Heart left ventricle (tissue), 16 donors: ENCODE measurements around the gene SEL1L. TPM values are rescaled to one million over a fixed set of nuclear protein-coding genes. Genes with fewer than 3 reads are reported as not detected.
A peak's percentile ranks its signal among the peaks of the same experiment; 100 is the strongest.

ENCODE experiments used
- ATAC-seq, 4 donors: fragments of 200-7000 bp; cut with Tn5 transposase; one replicate each; pipeline ENCODE4 v1.9.1; 2020 to 2022; ENCODE audit warnings: moderate library complexity in 4 of 4, mild to moderate bottlenecking in 3 of 4, moderate number of reproducible peaks in 1 of 4
- DNase-seq, 5 donors: peaks; one replicate each; pipeline ENCODE4 v3.0.0-alpha.2; 2020
- H3K27ac ChIP-seq, 12 donors: fragments of 200-600 bp; sonication (generic) in 4 of 12; one replicate each; pipeline versions ENCODE4 v1.5.0 to v1.8.0; 2016 to 2022; ENCODE audit warnings: mild to moderate bottlenecking in 2 of 12
- H3K27me3 ChIP-seq, 9 donors: fragments of 200-600 bp; sonication (generic) in 2 of 9; one replicate each; pipeline versions ENCODE4 v1.5.1 to v1.8.0; 2016 to 2022; ENCODE audit warnings: mild to moderate bottlenecking in 3 of 9
- H3K36me3 ChIP-seq, 9 donors: fragments of 200-600 bp; sonication (generic) in 2 of 9; one replicate each; pipeline versions ENCODE4 v1.5.0 to v1.8.0; 2018 to 2022; ENCODE audit warnings: mild to moderate bottlenecking in 2 of 9
- H3K4me1 ChIP-seq, 12 donors: fragments of 200-600 bp; sonication (generic) in 4 of 12; one replicate each; pipeline versions ENCODE4 v1.5.0 to v1.8.0; 2016 to 2022; ENCODE audit warnings: mild to moderate bottlenecking in 3 of 12
- H3K4me3 ChIP-seq, 12 donors: fragments of 200-600 bp; sonication (generic) in 4 of 12; one replicate each; pipeline versions ENCODE4 v1.5.0 to v1.8.0; 2017 to 2022; ENCODE audit warnings: mild to moderate bottlenecking in 9 of 12, moderate library complexity in 4 of 12
- H3K9me3 ChIP-seq, 12 donors: fragments of 200-600 bp; sonication (generic) in 4 of 12; one replicate each; pipeline versions ENCODE4 v1.5.0 to v1.8.0; 2016 to 2022; ENCODE audit warnings: mild to moderate bottlenecking in 1 of 12
- POLR2A ChIP-seq, 2 donors: fragments of 450-650 bp; IDR thresholded peaks; one replicate each; pipeline ENCODE4 v1.6.1; 2017; ENCODE audit warnings: antibody characterized with exemption in 2 of 2, mild to moderate bottlenecking in 2 of 2, moderate library complexity in 2 of 2
- WGBS, 4 donors: extraction: QIAGEN DNeasy Blood & Tissue Kit in 2 of 4; methylation state at CpG; one replicate each; pipeline versions ENCODE4 v1.1.5 to v1.1.7; 2013 to 2018; 5-methylcytosine and 5-hydroxymethylcytosine counted together
- intact Hi-C, 10 donors: fragments of 100-400 bp; cut with DNase I; formaldehyde crosslinking; loops; one replicate each; pipeline versions ENCODE4 v1.11.1 to v1.14.2; 2022
- long read RNA-seq, 3 donors: library from polyadenylated mRNA; unstranded; transcript quantifications; one replicate each; pipeline ENCODE4 v2.0.0, GENCODE V29; 2020 to 2021
- polyA plus RNA-seq, 2 donors: library from polyadenylated mRNA; stranded (reverse); fragments of 200-250 nt; gene quantifications; one replicate each; pipeline ENCODE4 v1.2.3, GENCODE V29; 2013
- total RNA-seq, 9 donors: library from RNA; depleted of rRNA in 2 of 9; stranded (reverse); fragments of >200 nt in 2 of 9; fragmentation: NEBNext Ultra II Directional in 3 of 9; extraction: Animal tissue kit (Norgen Biotek cat#: 25700) in 3 of 9; gene quantifications; one replicate each; pipeline versions ENCODE4 v1.1.0 to v1.2.4, GENCODE V29; 2016 to 2023
- TF ChIP-seq, protein P1 (sequence below), 12 donors: fragments of 200-600 bp; sonication (generic) in 4 of 12; IDR thresholded peaks; one replicate each; pipeline versions ENCODE4 v1.5.0 to v1.8.0; 2018 to 2022; ENCODE audit warnings: antibody characterized with exemption in 12 of 12, mild to moderate bottlenecking in 5 of 12
- donor health status: ischemic (EF 13 %, LVEDD 7.1; RV severe dilation, severe dysfunction).
- donor health status: healthy with polysubstance abuse.
- donor health status: DM: no; HTN: yes; CAD: no.
- donor health status: DM: no; HTN: no; CAD: no.
- donor health status: ischemic (EF 25% LVEDD 6.9; RV normal size, moderate dysfunction).
- donor health status: ischemic (EF 25% LVEDD 5.7; RV mildly dilated, moderate dysfunction).
- donor health status: healthy.
- donor health status: DM: yes; HTN: yes; CAD: no.
- donor health status: ischemic (EF 35%, LVEDD 5.7; RV mildly dilated, moderate dysfunction).
- donor health status: nonischemic (EF 11% LVEDD 7.7; RV severe dilation, severe dysfunction).
- donor health status: DM: yes; HTN: yes; CAD: no.
- donor health status: PGD.
- donor health status: ischemic (EF 29% LVEDD 5.4; RV normal size, mild dysfunction).
- donor health status: nonischemic (EF 23%, LVEDD 6.1; RV moderate dilation, normal function).

The SEL1L gene
- total RNA-seq (10 to 100 TPM; 36.6 to 86.5 (median 64.0) TPM), polyA plus RNA-seq (10 to 100 TPM in 1 of 2 donors, 1 to 10 TPM in 1; 9.4 to 53.2 TPM)
- long read RNA-seq, donor 1, full-length matches to known transcripts = 27 of 46 reads
- long read RNA-seq, donor 1, partial matches to known transcripts = 6 of 46 reads
- long read RNA-seq, donor 1, other reads (novel, unspliced or antisense) = 13 of 46 reads
- long read RNA-seq, donor 2, full-length matches to known transcripts = 71 of 103 reads
- long read RNA-seq, donor 2, partial matches to known transcripts = 13 of 103 reads
- long read RNA-seq, donor 2, other reads (novel, unspliced or antisense) = 19 of 103 reads
- long read RNA-seq, donor 3, full-length matches to known transcripts = 44 of 61 reads
- long read RNA-seq, donor 3, partial matches to known transcripts = 7 of 61 reads
- long read RNA-seq, donor 3, other reads (novel, unspliced or antisense) = 10 of 61 reads

GRCh38 chr14:81533536-81534343 is at the start of gene SEL1L:
Gene SEL1L, minus strand, starts transcription at chr14:81533853. Its CDS starts 109 bp downstream, at chr14:81533744.
- Histone ChIP-seq H3K9me3 (peaks cover 0 to 4% (median 0%) of the 10 kb centered on the region in 12 donors), H3K27me3 (peaks cover 0 to under 1% (median 0%) of the 10 kb centered on the region in 9 donors), H3K36me3 (peaks cover 0 to 6% (median 0%) of the 10 kb centered on the region in 9 donors), H3K4me3 (peak within 1 kb of the TSS; percentile 63 to 96 (median 90)), H3K27ac (peak within 1 kb of the TSS in 11 of 12 donors; percentile 40 to 82 (median 72)), H3K4me1 (peaks cover 9 to 71% (median 52%) of the 10 kb centered on the region in 12 donors)
- 0 to 1% (median 0%) methylated on average over 36 to 50 of the region's 50 CpGs for WGBS, 4 donors
- intact Hi-C loops = no loop called here
- TF ChIP-seq POLR2A (IDR thresholded peaks at IDR 0.05) = peak; percentile 52 to 88
- TF ChIP-seq, protein P1, sequence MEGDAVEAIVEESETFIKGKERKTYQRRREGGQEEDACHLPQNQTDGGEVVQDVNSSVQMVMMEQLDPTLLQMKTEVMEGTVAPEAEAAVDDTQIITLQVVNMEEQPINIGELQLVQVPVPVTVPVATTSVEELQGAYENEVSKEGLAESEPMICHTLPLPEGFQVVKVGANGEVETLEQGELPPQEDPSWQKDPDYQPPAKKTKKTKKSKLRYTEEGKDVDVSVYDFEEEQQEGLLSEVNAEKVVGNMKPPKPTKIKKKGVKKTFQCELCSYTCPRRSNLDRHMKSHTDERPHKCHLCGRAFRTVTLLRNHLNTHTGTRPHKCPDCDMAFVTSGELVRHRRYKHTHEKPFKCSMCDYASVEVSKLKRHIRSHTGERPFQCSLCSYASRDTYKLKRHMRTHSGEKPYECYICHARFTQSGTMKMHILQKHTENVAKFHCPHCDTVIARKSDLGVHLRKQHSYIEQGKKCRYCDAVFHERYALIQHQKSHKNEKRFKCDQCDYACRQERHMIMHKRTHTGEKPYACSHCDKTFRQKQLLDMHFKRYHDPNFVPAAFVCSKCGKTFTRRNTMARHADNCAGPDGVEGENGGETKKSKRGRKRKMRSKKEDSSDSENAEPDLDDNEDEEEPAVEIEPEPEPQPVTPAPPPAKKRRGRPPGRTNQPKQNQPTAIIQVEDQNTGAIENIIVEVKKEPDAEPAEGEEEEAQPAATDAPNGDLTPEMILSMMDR (IDR thresholded peaks at IDR 0.05) = no peak
- DNase-seq (peak; percentile 99 to 100 (median 100)), ATAC-seq (peak; percentile 99 to 100 (median 100))

DNA sequence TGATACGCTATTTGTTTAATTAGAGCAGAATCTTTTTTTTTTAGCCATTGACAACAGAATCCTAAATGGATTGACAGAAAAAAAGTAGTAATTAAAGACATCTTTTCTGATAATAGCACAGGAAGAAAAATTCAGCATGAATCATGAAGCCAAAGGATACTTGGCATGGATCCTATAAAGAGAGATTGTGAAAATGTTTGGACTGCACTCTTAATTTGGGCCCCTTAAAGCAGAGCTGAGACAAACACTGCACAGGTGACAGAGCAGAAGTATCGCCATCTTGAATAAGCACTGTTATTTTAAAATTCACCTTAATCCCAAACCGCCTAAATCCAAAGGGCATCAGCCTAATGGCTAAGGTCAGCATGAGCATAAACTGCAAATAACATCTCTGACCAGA is 48.8 kb upstream of the SEL1L start:
- H3K36me3 ChIP-seq = no peaks in the 10 kb centered on the region
- no peaks in the 10 kb centered on the region for H3K27me3 ChIP-seq
- H3K27ac ChIP-seq = no peak overlapping the region
- no peaks in the 10 kb centered on the region for H3K9me3 ChIP-seq
- WGBS, 4 donors = 74 to 79% (median 76%) methylated on average over 3 of the region's 3 CpGs
- TF ChIP-seq, protein P1 (IDR thresholded peaks at IDR 0.05) = no peak
- no peak for TF ChIP-seq POLR2A (IDR thresholded peaks at IDR 0.05)
- no peak overlapping the region for H3K4me3 ChIP-seq
- ATAC-seq = no peak
- no peaks in the 10 kb centered on the region for H3K4me1 ChIP-seq
- intact Hi-C loops = no loop called here
- no peak for DNase-seq

DNA sequence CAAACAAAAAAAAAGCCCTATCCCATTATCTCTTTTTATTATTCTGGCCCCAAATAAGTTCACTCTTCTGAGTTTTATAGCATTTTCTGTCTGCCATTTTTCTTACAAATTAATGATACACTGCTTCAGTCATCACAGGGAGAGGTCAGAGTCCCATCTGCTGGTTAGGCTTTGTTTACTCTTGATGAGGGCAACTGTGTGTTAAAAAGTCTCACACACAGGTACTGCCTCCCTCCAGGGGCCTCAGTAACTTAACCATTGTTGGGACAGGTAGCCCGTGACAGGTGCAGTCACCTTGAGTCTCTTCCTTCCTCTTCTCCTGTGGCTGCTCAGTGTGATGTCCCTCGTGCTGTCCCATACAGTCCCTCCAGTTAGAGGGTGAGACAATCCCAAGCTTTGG is 45.5 kb upstream of the SEL1L start:
- TF ChIP-seq POLR2A (IDR thresholded peaks at IDR 0.05) = no peak
- TF ChIP-seq, protein P1 (IDR thresholded peaks at IDR 0.05) = no peak
- intact Hi-C loops = no loop called here
- no peaks in the 10 kb centered on the region for H3K4me1 ChIP-seq
- no peak overlapping the region for H3K27ac ChIP-seq
- no peaks in the 10 kb centered on the region for H3K9me3 ChIP-seq
- no peak for DNase-seq
- WGBS, 4 donors = 76 to 86% (median 84%) methylated on average over 2 of the region's 2 CpGs
- H3K27me3 ChIP-seq = peaks cover 0 to 8% (median 0%) of the 10 kb centered on the region in 9 donors
- no peak for ATAC-seq
- no peaks in the 10 kb centered on the region for H3K36me3 ChIP-seq
- H3K4me3 ChIP-seq = no peak overlapping the region

GRCh38 chr14:81571437-81571836 is 37.8 kb upstream of the SEL1L start:
- DNase-seq = no peak
- no peak overlapping the region for H3K4me3 ChIP-seq
- no peaks in the 10 kb centered on the region for H3K36me3 ChIP-seq
- H3K27ac ChIP-seq = no peak overlapping the region
- no peak for ATAC-seq
- H3K27me3 ChIP-seq = peaks cover 0 to 6% (median 0%) of the 10 kb centered on the region in 9 donors
- 81 to 90% (median 86%) methylated on average over 5 of the region's 5 CpGs for WGBS, 4 donors
- no peak for TF ChIP-seq POLR2A (IDR thresholded peaks at IDR 0.05)
- TF ChIP-seq, protein P1 (IDR thresholded peaks at IDR 0.05) = no peak
- no peaks in the 10 kb centered on the region for H3K4me1 ChIP-seq
- intact Hi-C loops = no loop called here
- H3K9me3 ChIP-seq = no peaks in the 10 kb centered on the region
